ENCODE measurements around the gene TLR3.

DNA sequence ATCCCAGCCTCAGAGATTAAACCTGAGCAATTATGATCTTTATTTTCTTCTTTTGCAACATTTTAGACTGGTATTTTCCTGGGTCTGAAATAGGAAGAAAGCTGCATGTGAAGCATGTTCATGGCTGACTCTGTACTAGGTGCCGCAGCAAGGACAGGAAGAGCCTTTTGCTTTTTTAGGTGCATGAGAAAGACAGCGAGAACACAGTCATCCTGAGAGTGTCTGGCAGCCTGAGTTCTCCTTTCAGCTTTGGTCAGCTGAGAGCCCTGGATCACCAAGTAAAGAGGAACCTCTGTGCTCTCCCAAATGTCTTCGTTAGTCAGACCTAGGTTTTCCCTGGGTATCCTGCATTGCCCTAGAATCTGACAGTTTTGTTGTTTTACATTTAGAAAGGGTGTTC, 65.3 kb downstream of the TLR3 start:
- TF ChIP-seq, protein P1, sequence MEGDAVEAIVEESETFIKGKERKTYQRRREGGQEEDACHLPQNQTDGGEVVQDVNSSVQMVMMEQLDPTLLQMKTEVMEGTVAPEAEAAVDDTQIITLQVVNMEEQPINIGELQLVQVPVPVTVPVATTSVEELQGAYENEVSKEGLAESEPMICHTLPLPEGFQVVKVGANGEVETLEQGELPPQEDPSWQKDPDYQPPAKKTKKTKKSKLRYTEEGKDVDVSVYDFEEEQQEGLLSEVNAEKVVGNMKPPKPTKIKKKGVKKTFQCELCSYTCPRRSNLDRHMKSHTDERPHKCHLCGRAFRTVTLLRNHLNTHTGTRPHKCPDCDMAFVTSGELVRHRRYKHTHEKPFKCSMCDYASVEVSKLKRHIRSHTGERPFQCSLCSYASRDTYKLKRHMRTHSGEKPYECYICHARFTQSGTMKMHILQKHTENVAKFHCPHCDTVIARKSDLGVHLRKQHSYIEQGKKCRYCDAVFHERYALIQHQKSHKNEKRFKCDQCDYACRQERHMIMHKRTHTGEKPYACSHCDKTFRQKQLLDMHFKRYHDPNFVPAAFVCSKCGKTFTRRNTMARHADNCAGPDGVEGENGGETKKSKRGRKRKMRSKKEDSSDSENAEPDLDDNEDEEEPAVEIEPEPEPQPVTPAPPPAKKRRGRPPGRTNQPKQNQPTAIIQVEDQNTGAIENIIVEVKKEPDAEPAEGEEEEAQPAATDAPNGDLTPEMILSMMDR (tag by site-specific recombination; IDR thresholded peaks at IDR 0.05), result no peak
- TF ChIP-seq ZNF549 (tag by site-specific recombination; IDR thresholded peaks at IDR 0.05) (no peak), ZNF10 (tag by site-specific recombination; IDR thresholded peaks at IDR 0.05) (no peak), ZNF23 (tag by site-specific recombination; IDR thresholded peaks at IDR 0.05; ENCODE audit: borderline replicate concordance) (no peak), TCF7L2 (IDR thresholded peaks at IDR 0.05; ENCODE audit: borderline replicate concordance, low read depth, low read length) (no peak), GLI4 (tag by site-specific recombination; IDR thresholded peaks at IDR 0.05) (no peak), ZNF132 (tag by site-specific recombination; IDR thresholded peaks at IDR 0.05; ENCODE audit: borderline replicate concordance) (no peak), ZNF24 (tag by site-specific recombination; IDR thresholded peaks at IDR 0.05) (no peak), YY1 (tag by site-specific recombination; IDR thresholded peaks at IDR 0.05) (no peak), ZNF274 (IDR thresholded peaks at IDR 0.05; ENCODE audit: low read length) (no peak), ZNF274 (tag by site-specific recombination; IDR thresholded peaks at IDR 0.05; ENCODE audit: borderline replicate concordance) (no peak)
- TF ChIP-seq, protein P2, sequence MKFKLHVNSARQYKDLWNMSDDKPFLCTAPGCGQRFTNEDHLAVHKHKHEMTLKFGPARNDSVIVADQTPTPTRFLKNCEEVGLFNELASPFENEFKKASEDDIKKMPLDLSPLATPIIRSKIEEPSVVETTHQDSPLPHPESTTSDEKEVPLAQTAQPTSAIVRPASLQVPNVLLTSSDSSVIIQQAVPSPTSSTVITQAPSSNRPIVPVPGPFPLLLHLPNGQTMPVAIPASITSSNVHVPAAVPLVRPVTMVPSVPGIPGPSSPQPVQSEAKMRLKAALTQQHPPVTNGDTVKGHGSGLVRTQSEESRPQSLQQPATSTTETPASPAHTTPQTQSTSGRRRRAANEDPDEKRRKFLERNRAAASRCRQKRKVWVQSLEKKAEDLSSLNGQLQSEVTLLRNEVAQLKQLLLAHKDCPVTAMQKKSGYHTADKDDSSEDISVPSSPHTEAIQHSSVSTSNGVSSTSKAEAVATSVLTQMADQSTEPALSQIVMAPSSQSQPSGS (tag by site-specific recombination; IDR thresholded peaks at IDR 0.05; ENCODE audit: low read depth), result no peak
- TF ChIP-seq, protein P3, sequence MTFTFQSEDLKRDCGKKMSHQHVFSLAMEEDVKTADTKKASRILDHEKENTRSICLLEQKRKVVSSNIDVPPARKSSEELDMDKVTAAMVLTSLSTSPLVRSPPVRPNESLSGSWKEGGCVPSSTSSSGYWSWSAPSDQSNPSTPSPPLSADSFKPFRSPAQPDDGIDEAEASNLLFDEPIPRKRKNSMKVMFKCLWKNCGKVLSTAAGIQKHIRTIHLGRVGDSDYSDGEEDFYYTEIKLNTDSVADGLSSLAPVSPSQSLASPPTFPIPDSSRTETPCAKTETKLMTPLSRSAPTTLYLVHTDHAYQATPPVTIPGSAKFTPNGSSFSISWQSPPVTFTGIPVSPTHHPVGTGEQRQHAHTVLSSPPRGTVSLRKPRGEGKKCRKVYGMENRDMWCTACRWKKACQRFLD (tag by site-specific recombination; IDR thresholded peaks at IDR 0.05), result no peak
- TF ChIP-seq, protein P4, sequence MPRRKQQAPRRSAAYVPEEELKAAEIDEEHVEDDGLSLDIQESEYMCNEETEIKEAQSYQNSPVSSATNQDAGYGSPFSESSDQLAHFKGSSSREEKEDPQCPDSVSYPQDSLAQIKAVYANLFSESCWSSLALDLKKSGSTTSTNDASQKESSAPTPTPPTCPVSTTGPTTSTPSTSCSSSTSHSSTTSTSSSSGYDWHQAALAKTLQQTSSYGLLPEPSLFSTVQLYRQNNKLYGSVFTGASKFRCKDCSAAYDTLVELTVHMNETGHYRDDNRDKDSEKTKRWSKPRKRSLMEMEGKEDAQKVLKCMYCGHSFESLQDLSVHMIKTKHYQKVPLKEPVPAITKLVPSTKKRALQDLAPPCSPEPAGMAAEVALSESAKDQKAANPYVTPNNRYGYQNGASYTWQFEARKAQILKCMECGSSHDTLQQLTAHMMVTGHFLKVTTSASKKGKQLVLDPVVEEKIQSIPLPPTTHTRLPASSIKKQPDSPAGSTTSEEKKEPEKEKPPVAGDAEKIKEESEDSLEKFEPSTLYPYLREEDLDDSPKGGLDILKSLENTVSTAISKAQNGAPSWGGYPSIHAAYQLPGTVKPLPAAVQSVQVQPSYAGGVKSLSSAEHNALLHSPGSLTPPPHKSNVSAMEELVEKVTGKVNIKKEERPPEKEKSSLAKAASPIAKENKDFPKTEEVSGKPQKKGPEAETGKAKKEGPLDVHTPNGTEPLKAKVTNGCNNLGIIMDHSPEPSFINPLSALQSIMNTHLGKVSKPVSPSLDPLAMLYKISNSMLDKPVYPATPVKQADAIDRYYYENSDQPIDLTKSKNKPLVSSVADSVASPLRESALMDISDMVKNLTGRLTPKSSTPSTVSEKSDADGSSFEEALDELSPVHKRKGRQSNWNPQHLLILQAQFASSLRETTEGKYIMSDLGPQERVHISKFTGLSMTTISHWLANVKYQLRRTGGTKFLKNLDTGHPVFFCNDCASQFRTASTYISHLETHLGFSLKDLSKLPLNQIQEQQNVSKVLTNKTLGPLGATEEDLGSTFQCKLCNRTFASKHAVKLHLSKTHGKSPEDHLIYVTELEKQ (tag by site-specific recombination; IDR thresholded peaks at IDR 0.05; ENCODE audit: borderline replicate concordance), result no peak
- TF ChIP-seq, protein P5, sequence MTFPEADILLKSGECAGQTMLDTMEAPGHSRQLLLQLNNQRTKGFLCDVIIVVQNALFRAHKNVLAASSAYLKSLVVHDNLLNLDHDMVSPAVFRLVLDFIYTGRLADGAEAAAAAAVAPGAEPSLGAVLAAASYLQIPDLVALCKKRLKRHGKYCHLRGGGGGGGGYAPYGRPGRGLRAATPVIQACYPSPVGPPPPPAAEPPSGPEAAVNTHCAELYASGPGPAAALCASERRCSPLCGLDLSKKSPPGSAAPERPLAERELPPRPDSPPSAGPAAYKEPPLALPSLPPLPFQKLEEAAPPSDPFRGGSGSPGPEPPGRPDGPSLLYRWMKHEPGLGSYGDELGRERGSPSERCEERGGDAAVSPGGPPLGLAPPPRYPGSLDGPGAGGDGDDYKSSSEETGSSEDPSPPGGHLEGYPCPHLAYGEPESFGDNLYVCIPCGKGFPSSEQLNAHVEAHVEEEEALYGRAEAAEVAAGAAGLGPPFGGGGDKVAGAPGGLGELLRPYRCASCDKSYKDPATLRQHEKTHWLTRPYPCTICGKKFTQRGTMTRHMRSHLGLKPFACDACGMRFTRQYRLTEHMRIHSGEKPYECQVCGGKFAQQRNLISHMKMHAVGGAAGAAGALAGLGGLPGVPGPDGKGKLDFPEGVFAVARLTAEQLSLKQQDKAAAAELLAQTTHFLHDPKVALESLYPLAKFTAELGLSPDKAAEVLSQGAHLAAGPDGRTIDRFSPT (tag by site-specific recombination; IDR thresholded peaks at IDR 0.05), result no peak
